ENCODE data around the gene C7. TPM values are rescaled to one million over a fixed set of nuclear protein-coding genes. Genes with fewer than 3 reads are reported as not detected.

C7 gene
- total RNA-seq, 2 donors from 2014 or later: 0.88 to 2.7 TPM

- 27 to 32% methylated on average over 2 to 3 of the region's 3 CpGs for WGBS, 2 experiments (ENCODE audit: insufficient coverage in 1 of 2, insufficient read length in 1 of 2)
- no peaks in the 10 kb centered on the region for H3K36me3 Mint-ChIP-seq (ENCODE audit: low read depth)
- H3K9ac ChIP-seq (ENCODE audit: extremely low read depth, low read length, poor library complexity, severe bottlenecking): no peak overlapping the region
- no peaks in the 10 kb centered on the region for H3K9me3 ChIP-seq (ENCODE audit: control insufficient read depth, low read length)
- TF ChIP-seq CTCF (conservative IDR thresholded peaks at IDR 0.05): no peak
- no peak overlapping the region for H3K27ac ChIP-seq (ENCODE audit: low read depth, low read length)
- no peaks in the 10 kb centered on the region for H3K27me3 ChIP-seq (ENCODE audit: control insufficient read depth, insufficient read depth, low read length, poor library complexity, severe bottlenecking)
- H3K4me1 ChIP-seq (ENCODE audit: control insufficient read depth, insufficient read depth, low read length): peaks cover 2% of the 10 kb centered on the region
- no peak overlapping the region for H3K27ac Mint-ChIP-seq
- no peaks in the 10 kb centered on the region for H3K36me3 ChIP-seq (ENCODE audit: control insufficient read depth, insufficient read depth, low read length)
- peak overlapping the region; percentile 41 for H3K4me3 ChIP-seq (ENCODE audit: low read length)
- no peak for DNase-seq
- peaks cover 4% of the 10 kb centered on the region for H3K27me3 Mint-ChIP-seq (ENCODE audit: insufficient read depth)
- no peak overlapping the region for H3K4me3 Mint-ChIP-seq
- H3K4me1 Mint-ChIP-seq: peaks cover 20% of the 10 kb centered on the region
- H3K9me3 Mint-ChIP-seq: peaks cover 6% of the 10 kb centered on the region
Observed at GRCh38 chr5:40915341-40915926, 6.1 kb downstream of the C7 start.

GRCh38 chr5:40916226-40916625 lies 6.9 kb downstream of the C7 start:
- H3K9ac ChIP-seq (ENCODE audit: extremely low read depth, low read length, poor library complexity, severe bottlenecking): no peak overlapping the region
- H3K27me3 ChIP-seq (ENCODE audit: control insufficient read depth, insufficient read depth, low read length, poor library complexity, severe bottlenecking): no peaks in the 10 kb centered on the region
- Mint-ChIP-seq H3K27me3 (ENCODE audit: insufficient read depth) (peaks cover 4% of the 10 kb centered on the region), H3K36me3 (ENCODE audit: low read depth) (no peaks in the 10 kb centered on the region), H3K9me3 (peaks cover 9% of the 10 kb centered on the region), H3K27ac (no peak overlapping the region), H3K4me3 (no peak overlapping the region), H3K4me1 (peaks cover 18% of the 10 kb centered on the region)
- H3K4me3 ChIP-seq (ENCODE audit: low read length): no peak overlapping the region
- no peaks in the 10 kb centered on the region for H3K9me3 ChIP-seq (ENCODE audit: control insufficient read depth, low read length)
- H3K4me1 ChIP-seq (ENCODE audit: control insufficient read depth, insufficient read depth, low read length): peaks cover 2% of the 10 kb centered on the region
- DNase-seq: no peak
- no peak overlapping the region for H3K27ac ChIP-seq (ENCODE audit: low read depth, low read length)
- H3K36me3 ChIP-seq (ENCODE audit: control insufficient read depth, insufficient read depth, low read length): no peaks in the 10 kb centered on the region
- 0 to 13% methylated on average over 1 to 4 of the region's 4 CpGs for WGBS, 2 experiments (ENCODE audit: insufficient coverage in 1 of 2, insufficient read length in 1 of 2)
- peak; percentile 26 for TF ChIP-seq CTCF (conservative IDR thresholded peaks at IDR 0.05)

- H3K27me3 ChIP-seq (ENCODE audit: control insufficient read depth, insufficient read depth, low read length, poor library complexity, severe bottlenecking): no peaks in the 10 kb centered on the region
- Mint-ChIP-seq H3K9me3 (peaks cover 37% of the 10 kb centered on the region), H3K27ac (peak overlapping the region; percentile 48), H3K4me3 (no peak overlapping the region), H3K27me3 (ENCODE audit: insufficient read depth) (no peaks in the 10 kb centered on the region), H3K4me1 (peaks cover 4% of the 10 kb centered on the region), H3K36me3 (ENCODE audit: low read depth) (peaks cover 4% of the 10 kb centered on the region)
- H3K9ac ChIP-seq (ENCODE audit: extremely low read depth, low read length, poor library complexity, severe bottlenecking): no peak overlapping the region
- H3K4me3 ChIP-seq (ENCODE audit: low read length): no peak overlapping the region
- H3K9me3 ChIP-seq (ENCODE audit: control insufficient read depth, low read length): peaks cover 39% of the 10 kb centered on the region
- no peaks in the 10 kb centered on the region for H3K4me1 ChIP-seq (ENCODE audit: control insufficient read depth, insufficient read depth, low read length)
- DNase-seq: peak; percentile 42
- WGBS, 2 experiments (ENCODE audit: insufficient coverage in 1 of 2, insufficient read length in 1 of 2): 40 to 84% methylated on average over 1 to 2 of the region's 2 CpGs
- no peak overlapping the region for H3K27ac ChIP-seq (ENCODE audit: low read depth, low read length)
- TF ChIP-seq CTCF (conservative IDR thresholded peaks at IDR 0.05): no peak
- no peaks in the 10 kb centered on the region for H3K36me3 ChIP-seq (ENCODE audit: control insufficient read depth, insufficient read depth, low read length)
Observed at GRCh38 chr5:40928886-40929448, 19.7 kb downstream of the C7 start.
